ENCODE results near the gene CNTN1. TPM values are rescaled to one million over a fixed set of nuclear protein-coding genes. Genes with fewer than 3 reads are reported as not detected.

Gene CNTN1
- total RNA-seq, 1 experiment from 2014 or later = 6.5 TPM

- H3K27me3 ChIP-seq (ENCODE audit: insufficient read depth, low read length) = no peaks in the 10 kb centered on the region
- no peak overlapping the region for H4K5ac ChIP-seq (ENCODE audit: insufficient read length, low read depth, low read length)
- no peak overlapping the region for H2AFZ ChIP-seq (ENCODE audit: low read length)
- no peaks in the 10 kb centered on the region for H3K23me2 ChIP-seq (ENCODE audit: insufficient read length, low read depth, low read length, poor library complexity, severe bottlenecking)
- no peak overlapping the region for H3K9ac ChIP-seq (ENCODE audit: extremely low read depth, insufficient read length, low read length)
- H4K91ac ChIP-seq (ENCODE audit: insufficient read length, low read depth, low read length) = no peak overlapping the region
- Mint-ChIP-seq H3K27me3 (ENCODE audit: low read depth) (no peaks in the 10 kb centered on the region), H3K36me3 (ENCODE audit: insufficient read depth in 1 of 3, low read depth in 3 of 3) (no peaks in the 10 kb centered on the region), H3K4me1 (no peaks in the 10 kb centered on the region), H3K27ac (no peak overlapping the region), H3K9me3 (no peaks in the 10 kb centered on the region), H3K4me3 (no peak overlapping the region)
- no peak overlapping the region for H4K8ac ChIP-seq (replicated peaks; ENCODE audit: insufficient read length, low read depth, low read length)
- no peak overlapping the region for H3K27ac ChIP-seq (ENCODE audit: insufficient read length, low read depth, low read length)
- H2BK12ac ChIP-seq (ENCODE audit: insufficient read length, low read depth, low read length) = no peak overlapping the region
- no peak overlapping the region for H3K4me2 ChIP-seq (ENCODE audit: insufficient read depth, insufficient read length, low read length)
- no peak overlapping the region for H3K56ac ChIP-seq (ENCODE audit: insufficient read length, low read depth, low read length)
- H3K4me1 ChIP-seq (ENCODE audit: insufficient read depth, low read length) = no peaks in the 10 kb centered on the region
- H4K20me1 ChIP-seq (ENCODE audit: control insufficient read depth, insufficient read depth, insufficient read length) = no peaks in the 10 kb centered on the region
- no peak overlapping the region for H2BK20ac ChIP-seq (ENCODE audit: low read depth, low read length, poor library complexity, severe bottlenecking)
- H3K18ac ChIP-seq (ENCODE audit: insufficient read length, low read depth, low read length) = no peak overlapping the region
- no peaks in the 10 kb centered on the region for H3K9me3 ChIP-seq (ENCODE audit: control insufficient read depth, low read depth, low read length)
- no peak overlapping the region for H3K14ac ChIP-seq (ENCODE audit: insufficient read depth, low read length)
- no peak overlapping the region for H2BK120ac ChIP-seq (ENCODE audit: low read depth, low read length, poor library complexity, severe bottlenecking)
- no peaks in the 10 kb centered on the region for H3K79me1 ChIP-seq (ENCODE audit: insufficient read depth, low read depth, low read length, poor library complexity, severe bottlenecking)
- no peak overlapping the region for H2BK15ac ChIP-seq (ENCODE audit: low read depth, low read length)
- H3K4ac ChIP-seq (ENCODE audit: low read depth, low read length) = no peak overlapping the region
- H2AK5ac ChIP-seq (ENCODE audit: insufficient read length, low read length) = no peak overlapping the region
- H3K79me2 ChIP-seq (ENCODE audit: insufficient read depth, low read length) = no peaks in the 10 kb centered on the region
- no peak overlapping the region for H2BK5ac ChIP-seq (ENCODE audit: insufficient read length, low read length)
- WGBS (ENCODE audit: extremely low coverage, insufficient read length, low lambda C conversion rate) = no CpG with 5 or more reads among the region's 2 CpGs
- H3K23ac ChIP-seq (ENCODE audit: insufficient read length, low read depth, low read length) = no peak overlapping the region
- no peak for TF ChIP-seq CTCF (conservative IDR thresholded peaks at IDR 0.05)
- no peak for DNase-seq
- no peak overlapping the region for H3T11ph ChIP-seq (ENCODE audit: low read length)
Observed at GRCh38 chr12:40947797-40948196, 255.6 kb downstream of the CNTN1 start.

All from H9 (cell line).